SK-N-SH treated with all-trans-retinoic acid at 6 μM for 48 hours (cell line): ENCODE measurements around the gene RBMS1.

ENCODE experiments used
- ATAC-seq: fragments of 200-7000 bp; cut with Tn5 transposase; 3 replicates; pipeline ENCODE4 v1.9.1; 2020; ENCODE audit warnings: mild to moderate bottlenecking, moderate library complexity
- ARNTL ChIP-seq: fragments of 450-650 bp; formaldehyde crosslinking; IDR thresholded peaks from 2 replicates; pipeline ENCODE4 v1.5.0; 2020; ENCODE audit warnings: low read depth, mild to moderate bottlenecking, moderate library complexity, borderline replicate concordance
- BACH2 ChIP-seq: fragments of 250-450 bp; sonication (Bioruptor Pico); IDR thresholded peaks from 2 replicates; pipeline ENCODE4 v1.9.0; 2021; ENCODE audit warnings: mild to moderate bottlenecking, borderline replicate concordance
- CSDC2 ChIP-seq: fragments of 250-450 bp; sonication (Bioruptor Pico); IDR thresholded peaks from 2 replicates; pipeline ENCODE4 v1.5.0; 2020; ENCODE audit warnings: mild to moderate bottlenecking, moderate library complexity
- GLIS3 ChIP-seq: fragments of 250-450 bp; sonication (Bioruptor Pico); IDR thresholded peaks from 2 replicates; pipeline ENCODE4 v1.5.0; 2020; ENCODE audit warnings: mild to moderate bottlenecking, moderate library complexity
- ISL1 ChIP-seq: fragments of 250-450 bp; sonication (Bioruptor Pico); IDR thresholded peaks from 2 replicates; pipeline ENCODE4 v2.1.2; 2022; ENCODE audit warnings: mild to moderate bottlenecking, moderate library complexity
- OSR1 ChIP-seq: fragments of 250-450 bp; sonication (Bioruptor Pico); IDR thresholded peaks from 2 replicates; pipeline ENCODE4 v1.8.0; 2022; ENCODE audit warnings: moderate library complexity, mild to moderate bottlenecking, inconsistent platforms
- PPARA ChIP-seq: fragments of 250-450 bp; sonication (Bioruptor Pico); IDR thresholded peaks from 2 replicates; pipeline ENCODE4 v1.5.0; 2020; ENCODE audit warnings: mild to moderate bottlenecking, borderline replicate concordance
- RARB ChIP-seq: fragments of 250-450 bp; sonication (Bioruptor Pico); IDR thresholded peaks from 2 replicates; pipeline ENCODE4 v1.8.0; 2021; ENCODE audit warnings: mild to moderate bottlenecking, moderate library complexity
- SNAI2 ChIP-seq: fragments of 250-450 bp; sonication (Bioruptor Pico); IDR thresholded peaks from 2 replicates; pipeline ENCODE4 v1.5.0; 2020; ENCODE audit warnings: mild to moderate bottlenecking, moderate library complexity
- TCF4 ChIP-seq: fragments of 250-450 bp; sonication (Bioruptor Pico); IDR thresholded peaks from 2 replicates; pipeline ENCODE4 v1.8.0; 2021; ENCODE audit warnings: mild to moderate bottlenecking, moderate library complexity, borderline replicate concordance
- ZC3H10 ChIP-seq: fragments of 250-450 bp; sonication (Bioruptor Pico); IDR thresholded peaks from 2 replicates; pipeline ENCODE4 v1.5.1; 2021; ENCODE audit warnings: mild to moderate bottlenecking, moderate library complexity
- ZFP3 ChIP-seq: fragments of 250-450 bp; sonication (Bioruptor Pico); IDR thresholded peaks from 2 replicates; pipeline ENCODE4 v1.5.0; 2020; ENCODE audit warnings: mild to moderate bottlenecking, moderate library complexity
- ZFP30 ChIP-seq: fragments of 450-650 bp; formaldehyde crosslinking; IDR thresholded peaks from 2 replicates; pipeline ENCODE4 v1.5.0; 2022; ENCODE audit warnings: mild to moderate bottlenecking, moderate library complexity
- ZNF565 ChIP-seq: fragments of 450-650 bp; formaldehyde crosslinking; conservative IDR thresholded peaks from 2 replicates; pipeline ENCODE4 v1.5.0; 2020; ENCODE audit warnings: low read depth, mild to moderate bottlenecking, moderate library complexity
- ZNF70 ChIP-seq: fragments of 450-650 bp; formaldehyde crosslinking; IDR thresholded peaks from 2 replicates; pipeline ENCODE4 v1.5.0; 2020; ENCODE audit warnings: mild to moderate bottlenecking, moderate library complexity
- ZNF8 ChIP-seq: fragments of 450-650 bp; formaldehyde crosslinking; IDR thresholded peaks from 2 replicates; pipeline ENCODE4 v1.5.0; 2020; ENCODE audit warnings: mild to moderate bottlenecking, moderate library complexity
- TF ChIP-seq, protein P1 (sequence below): fragments of 250-450 bp; sonication (Bioruptor Pico); IDR thresholded peaks from 2 replicates; pipeline ENCODE4 v1.5.1; 2020; ENCODE audit warnings: low read depth, mild to moderate bottlenecking, moderate library complexity
- TF ChIP-seq, protein P2 (sequence below): fragments of 250-450 bp; sonication (Bioruptor Pico); IDR thresholded peaks from 2 replicates; pipeline ENCODE4 v1.5.1; 2021; ENCODE audit warnings: mild to moderate bottlenecking, moderate library complexity
- TF ChIP-seq, protein P3 (sequence below): fragments of 250-450 bp; sonication (Bioruptor Pico); IDR thresholded peaks from 2 replicates; pipeline ENCODE4 v1.8.0; 2020; ENCODE audit warnings: mild to moderate bottlenecking, moderate library complexity, borderline replicate concordance
- TF ChIP-seq, protein P4 (sequence below): fragments of 250-450 bp; sonication (Bioruptor Pico); IDR thresholded peaks from 2 replicates; pipeline ENCODE4 v1.8.0; 2021; ENCODE audit warnings: low read depth, mild to moderate bottlenecking, moderate library complexity, borderline replicate concordance

Gene RBMS1

DNA sequence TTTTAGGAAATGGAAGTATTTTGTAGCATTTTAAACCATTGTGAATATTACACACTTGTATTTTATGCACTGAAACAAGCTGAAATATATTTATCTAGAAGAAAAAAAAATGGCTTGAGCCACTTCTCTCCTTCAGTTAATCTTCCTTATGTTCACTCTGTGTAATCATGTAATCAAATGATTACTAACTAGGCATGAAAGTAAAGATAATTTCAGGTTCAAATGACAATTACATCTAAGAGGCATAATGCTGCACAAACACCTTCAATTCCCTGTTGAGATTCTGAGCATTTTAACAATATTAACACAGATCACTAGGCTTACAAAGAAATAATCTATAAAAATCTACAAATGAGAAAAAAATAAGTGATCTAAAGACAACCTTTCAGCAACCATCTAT is 173.9 kb downstream of the RBMS1 start:
- TF ChIP-seq, protein P1, sequence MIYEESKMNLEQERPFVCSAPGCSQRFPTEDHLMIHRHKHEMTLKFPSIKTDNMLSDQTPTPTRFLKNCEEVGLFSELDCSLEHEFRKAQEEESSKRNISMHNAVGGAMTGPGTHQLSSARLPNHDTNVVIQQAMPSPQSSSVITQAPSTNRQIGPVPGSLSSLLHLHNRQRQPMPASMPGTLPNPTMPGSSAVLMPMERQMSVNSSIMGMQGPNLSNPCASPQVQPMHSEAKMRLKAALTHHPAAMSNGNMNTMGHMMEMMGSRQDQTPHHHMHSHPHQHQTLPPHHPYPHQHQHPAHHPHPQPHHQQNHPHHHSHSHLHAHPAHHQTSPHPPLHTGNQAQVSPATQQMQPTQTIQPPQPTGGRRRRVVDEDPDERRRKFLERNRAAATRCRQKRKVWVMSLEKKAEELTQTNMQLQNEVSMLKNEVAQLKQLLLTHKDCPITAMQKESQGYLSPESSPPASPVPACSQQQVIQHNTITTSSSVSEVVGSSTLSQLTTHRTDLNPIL, result no peak
- no peak for TF ChIP-seq ISL1 (CRISPR knock-in tag)
- TF ChIP-seq, protein P2, sequence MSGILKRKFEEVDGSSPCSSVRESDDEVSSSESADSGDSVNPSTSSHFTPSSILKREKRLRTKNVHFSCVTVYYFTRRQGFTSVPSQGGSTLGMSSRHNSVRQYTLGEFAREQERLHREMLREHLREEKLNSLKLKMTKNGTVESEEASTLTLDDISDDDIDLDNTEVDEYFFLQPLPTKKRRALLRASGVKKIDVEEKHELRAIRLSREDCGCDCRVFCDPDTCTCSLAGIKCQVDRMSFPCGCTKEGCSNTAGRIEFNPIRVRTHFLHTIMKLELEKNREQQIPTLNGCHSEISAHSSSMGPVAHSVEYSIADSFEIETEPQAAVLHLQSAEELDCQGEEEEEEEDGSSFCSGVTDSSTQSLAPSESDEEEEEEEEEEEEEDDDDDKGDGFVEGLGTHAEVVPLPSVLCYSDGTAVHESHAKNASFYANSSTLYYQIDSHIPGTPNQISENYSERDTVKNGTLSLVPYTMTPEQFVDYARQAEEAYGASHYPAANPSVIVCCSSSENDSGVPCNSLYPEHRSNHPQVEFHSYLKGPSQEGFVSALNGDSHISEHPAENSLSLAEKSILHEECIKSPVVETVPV (CRISPR knock-in tag), result no peak
- TF ChIP-seq ZNF565 (CRISPR knock-in tag), result no peak
- no peak for TF ChIP-seq OSR1 (CRISPR knock-in tag)
- TF ChIP-seq ARNTL (CRISPR knock-in tag), result no peak
- TF ChIP-seq ZFP30 (CRISPR knock-in tag), result no peak
- no peak for ATAC-seq

DNA sequence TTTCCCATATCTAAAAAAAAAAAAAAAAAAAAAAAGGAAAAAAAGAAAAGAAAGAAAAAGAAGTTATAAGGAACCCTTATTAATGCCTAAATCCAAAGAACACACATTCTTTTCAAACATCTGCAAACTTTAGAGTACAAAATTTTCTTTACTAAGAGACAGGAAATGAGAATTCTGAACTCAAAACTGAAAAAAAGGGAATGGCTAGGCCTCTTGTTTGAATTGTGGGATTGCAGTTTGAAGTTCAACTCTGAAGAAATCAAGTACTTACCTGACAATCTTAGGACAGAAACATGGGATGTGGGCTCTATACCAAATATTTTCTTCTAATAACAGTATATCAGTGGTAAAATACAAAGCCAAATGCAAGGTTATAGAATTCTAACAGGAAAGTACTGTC is 175.4 kb downstream of the RBMS1 start:
- no peak for ATAC-seq
- no peak for TF ChIP-seq OSR1 (CRISPR knock-in tag)
- TF ChIP-seq, protein P3, sequence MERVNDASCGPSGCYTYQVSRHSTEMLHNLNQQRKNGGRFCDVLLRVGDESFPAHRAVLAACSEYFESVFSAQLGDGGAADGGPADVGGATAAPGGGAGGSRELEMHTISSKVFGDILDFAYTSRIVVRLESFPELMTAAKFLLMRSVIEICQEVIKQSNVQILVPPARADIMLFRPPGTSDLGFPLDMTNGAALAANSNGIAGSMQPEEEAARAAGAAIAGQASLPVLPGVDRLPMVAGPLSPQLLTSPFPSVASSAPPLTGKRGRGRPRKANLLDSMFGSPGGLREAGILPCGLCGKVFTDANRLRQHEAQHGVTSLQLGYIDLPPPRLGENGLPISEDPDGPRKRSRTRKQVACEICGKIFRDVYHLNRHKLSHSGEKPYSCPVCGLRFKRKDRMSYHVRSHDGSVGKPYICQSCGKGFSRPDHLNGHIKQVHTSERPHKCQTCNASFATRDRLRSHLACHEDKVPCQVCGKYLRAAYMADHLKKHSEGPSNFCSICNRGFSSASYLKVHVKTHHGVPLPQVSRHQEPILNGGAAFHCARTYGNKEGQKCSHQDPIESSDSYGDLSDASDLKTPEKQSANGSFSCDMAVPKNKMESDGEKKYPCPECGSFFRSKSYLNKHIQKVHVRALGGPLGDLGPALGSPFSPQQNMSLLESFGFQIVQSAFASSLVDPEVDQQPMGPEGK (CRISPR knock-in tag), result no peak
- TF ChIP-seq, protein P4, sequence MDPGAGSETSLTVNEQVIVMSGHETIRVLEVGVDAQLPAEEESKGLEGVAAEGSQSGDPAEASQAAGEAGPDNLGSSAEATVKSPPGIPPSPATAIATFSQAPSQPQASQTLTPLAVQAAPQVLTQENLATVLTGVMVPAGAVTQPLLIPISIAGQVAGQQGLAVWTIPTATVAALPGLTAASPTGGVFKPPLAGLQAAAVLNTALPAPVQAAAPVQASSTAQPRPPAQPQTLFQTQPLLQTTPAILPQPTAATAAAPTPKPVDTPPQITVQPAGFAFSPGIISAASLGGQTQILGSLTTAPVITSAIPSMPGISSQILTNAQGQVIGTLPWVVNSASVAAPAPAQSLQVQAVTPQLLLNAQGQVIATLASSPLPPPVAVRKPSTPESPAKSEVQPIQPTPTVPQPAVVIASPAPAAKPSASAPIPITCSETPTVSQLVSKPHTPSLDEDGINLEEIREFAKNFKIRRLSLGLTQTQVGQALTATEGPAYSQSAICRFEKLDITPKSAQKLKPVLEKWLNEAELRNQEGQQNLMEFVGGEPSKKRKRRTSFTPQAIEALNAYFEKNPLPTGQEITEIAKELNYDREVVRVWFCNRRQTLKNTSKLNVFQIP (CRISPR knock-in tag), result no peak
- no peak for TF ChIP-seq ISL1 (CRISPR knock-in tag)
- TF ChIP-seq, protein P2 (CRISPR knock-in tag), result no peak
- TF ChIP-seq ZNF565 (CRISPR knock-in tag), result no peak
- TF ChIP-seq ARNTL (CRISPR knock-in tag), result no peak
- TF ChIP-seq ZFP3 (CRISPR knock-in tag), result no peak
- no peak for TF ChIP-seq PPARA (CRISPR knock-in tag)
- no peak for TF ChIP-seq RARB
- TF ChIP-seq ZNF70 (CRISPR knock-in tag), result no peak
- TF ChIP-seq, protein P1, result no peak
- TF ChIP-seq ZNF8 (CRISPR knock-in tag), result no peak
- no peak for TF ChIP-seq ZFP30 (CRISPR knock-in tag)
- TF ChIP-seq CSDC2 (CRISPR knock-in tag), result no peak
- TF ChIP-seq TCF4 (CRISPR knock-in tag), result no peak
- no peak for TF ChIP-seq GLIS3 (CRISPR knock-in tag)
- no peak for TF ChIP-seq SNAI2 (CRISPR knock-in tag)

DNA sequence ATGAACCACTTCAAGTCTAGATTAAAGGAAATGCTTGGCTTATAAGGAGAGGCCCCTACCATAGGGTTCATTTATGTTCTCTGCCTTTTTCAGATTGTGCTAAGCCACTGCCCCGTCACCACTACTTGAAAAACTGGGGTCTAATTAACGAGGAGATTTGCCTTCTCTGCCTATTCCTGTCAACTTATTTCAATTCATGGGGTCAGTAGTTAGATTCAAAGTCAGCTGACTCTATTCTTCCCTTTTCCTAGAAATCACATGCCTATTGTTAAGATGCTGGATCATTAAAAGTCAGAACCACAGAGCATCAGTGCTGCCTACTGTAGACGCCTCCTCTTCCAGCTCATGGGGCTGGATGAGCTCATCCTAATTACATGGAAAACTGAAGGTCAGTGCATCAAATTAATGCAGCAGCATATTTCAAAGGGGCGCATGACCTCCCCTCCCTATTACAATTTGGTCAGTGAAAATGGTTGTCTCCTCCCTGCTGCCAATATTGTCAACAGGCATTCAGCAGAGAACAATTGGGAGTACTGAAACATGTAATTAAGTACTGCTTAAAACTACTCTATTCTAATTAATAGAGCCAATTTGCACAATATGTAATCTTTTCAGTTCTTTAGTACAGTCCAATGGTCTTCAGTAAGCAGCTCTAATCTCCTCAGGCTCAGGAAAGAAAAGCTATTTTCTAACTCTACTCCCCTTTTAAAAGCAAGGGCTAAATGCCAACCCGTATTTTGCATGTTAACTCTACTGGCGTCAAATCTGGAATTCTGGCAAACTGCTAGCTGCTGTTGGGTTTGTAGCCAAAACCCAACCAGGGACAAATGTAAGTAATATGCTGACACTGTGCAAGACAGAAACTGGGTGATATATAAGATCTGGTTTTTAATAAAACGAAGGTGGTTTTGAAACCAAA is 176.2 kb downstream of the RBMS1 start:
- ATAC-seq, result no peak
- TF ChIP-seq CSDC2 (CRISPR knock-in tag) (no peak), ZNF565 (CRISPR knock-in tag) (no peak), ZNF70 (CRISPR knock-in tag) (no peak), RARB (no peak), BACH2 (CRISPR knock-in tag) (no peak), SNAI2 (CRISPR knock-in tag) (no peak), ZNF8 (CRISPR knock-in tag) (no peak), ZC3H10 (CRISPR knock-in tag) (no peak), ZFP3 (CRISPR knock-in tag) (no peak)
- TF ChIP-seq, protein P3 (CRISPR knock-in tag), result no peak
- TF ChIP-seq, protein P2 (CRISPR knock-in tag), result no peak
